Measurements from ENCODE around the gene LSM6.

The LSM6 gene

DNA sequence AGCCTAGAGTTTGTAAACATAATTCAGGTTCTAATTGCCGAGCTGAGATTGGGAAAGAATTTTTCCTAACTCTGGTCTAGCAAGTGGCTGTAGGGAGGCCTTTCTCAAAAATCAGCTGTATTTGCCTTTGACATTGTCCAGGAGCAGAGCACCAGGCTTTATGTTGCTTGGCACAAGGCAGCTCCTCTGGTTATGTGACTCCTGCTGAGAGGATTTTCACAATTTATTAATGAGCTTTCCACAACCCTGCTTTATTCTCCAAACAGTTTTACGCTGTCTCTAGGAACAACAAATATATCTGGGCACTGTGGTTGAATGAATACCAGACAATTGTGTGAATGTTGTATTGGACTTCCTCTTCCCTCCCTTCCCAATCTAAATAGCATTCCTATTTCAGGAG lies 14.9 kb downstream of the LSM6 start:
- no peak for DNase-seq

DNA sequence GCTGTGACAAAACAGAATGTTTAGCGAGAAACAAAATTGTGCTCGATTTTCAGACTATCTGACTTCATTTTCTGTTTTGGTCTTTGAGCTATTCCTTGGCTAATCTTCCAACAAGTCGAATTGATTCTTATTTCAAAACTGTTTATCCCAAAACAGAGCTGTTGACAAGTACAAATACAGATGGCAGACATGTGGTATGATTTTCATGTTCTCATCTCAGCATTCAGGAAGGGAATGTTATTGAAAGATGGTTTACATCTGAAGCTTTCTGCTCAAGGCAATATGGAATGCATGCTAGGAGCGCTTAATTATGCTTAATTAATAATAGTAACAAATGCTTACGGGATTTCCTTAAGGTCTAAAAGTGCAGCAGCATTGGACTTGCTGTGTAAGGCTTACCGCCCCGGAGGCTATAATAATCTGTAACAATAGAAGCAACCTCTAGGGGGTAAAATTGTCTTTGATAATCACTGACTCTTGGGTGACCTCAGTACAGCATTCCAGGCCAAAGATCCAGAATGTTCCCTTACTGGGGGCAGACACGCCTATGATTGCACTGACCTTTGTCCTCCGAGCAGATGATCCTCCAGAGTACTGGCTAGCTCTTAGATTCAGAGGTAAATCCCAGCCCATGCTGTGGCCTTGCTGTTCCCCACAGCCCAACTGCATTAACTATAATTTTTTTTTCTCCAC lies 16.4 kb downstream of the LSM6 start:
- no peak for DNase-seq

DNA sequence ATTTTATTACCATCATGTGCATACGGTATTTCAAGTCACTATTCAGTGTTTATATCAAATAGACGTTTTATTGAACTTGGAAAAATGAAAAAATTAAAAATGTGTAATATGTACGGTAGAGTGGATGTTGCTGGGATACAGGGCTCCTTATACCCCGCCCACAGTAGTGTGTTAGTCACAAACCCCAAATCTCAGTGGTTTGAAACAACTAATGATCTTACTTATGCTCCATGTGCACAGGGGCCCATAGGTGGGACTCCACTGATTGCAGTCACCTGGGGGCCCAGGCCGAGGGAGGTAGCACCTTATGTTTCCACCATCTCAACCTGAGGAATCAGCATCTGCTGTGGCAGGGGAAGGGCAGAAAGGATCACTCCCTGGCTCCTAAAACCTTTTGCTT lies 18.1 kb downstream of the LSM6 start:
- no peak for DNase-seq

DNA sequence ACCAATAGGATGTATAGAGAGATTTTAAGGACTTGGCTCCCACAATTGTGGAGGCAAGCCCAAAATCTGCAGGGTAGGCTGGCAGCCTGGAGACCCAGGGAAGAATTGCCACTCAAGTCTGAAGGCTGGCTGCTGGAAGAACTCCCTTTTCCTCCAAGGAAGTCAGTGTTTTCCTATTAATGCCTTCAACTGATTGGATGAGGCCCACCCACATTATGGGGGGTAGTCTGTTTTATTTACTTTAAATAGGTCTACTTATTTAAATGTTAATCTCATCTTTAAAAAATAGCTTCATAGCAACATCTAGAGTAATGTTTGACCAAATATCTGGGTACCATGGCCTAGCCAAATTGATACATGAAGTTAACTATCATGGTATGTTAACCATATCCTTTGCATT lies 18.7 kb downstream of the LSM6 start:
- no peak for DNase-seq

DNA sequence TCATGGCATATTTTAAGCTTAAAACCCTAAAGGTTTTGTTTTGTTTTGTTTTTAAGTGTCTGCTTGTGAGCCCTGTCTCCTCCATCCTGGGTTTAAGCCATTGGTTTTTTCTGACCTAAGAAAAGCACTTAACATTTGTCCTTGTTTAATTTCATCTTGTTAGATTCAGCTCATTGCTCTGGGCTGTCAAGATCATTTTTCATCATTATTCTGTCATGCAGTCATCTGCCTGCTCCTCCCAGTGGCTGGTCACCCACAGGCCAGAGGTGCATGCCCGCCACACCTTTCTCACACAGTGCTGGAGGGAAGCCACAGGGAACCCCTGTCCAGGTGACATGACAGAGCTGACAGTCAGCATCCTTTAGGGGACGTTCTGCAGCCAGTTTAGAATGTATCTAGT lies 27.1 kb downstream of the LSM6 start:
- DNase-seq, result no peak

DNA sequence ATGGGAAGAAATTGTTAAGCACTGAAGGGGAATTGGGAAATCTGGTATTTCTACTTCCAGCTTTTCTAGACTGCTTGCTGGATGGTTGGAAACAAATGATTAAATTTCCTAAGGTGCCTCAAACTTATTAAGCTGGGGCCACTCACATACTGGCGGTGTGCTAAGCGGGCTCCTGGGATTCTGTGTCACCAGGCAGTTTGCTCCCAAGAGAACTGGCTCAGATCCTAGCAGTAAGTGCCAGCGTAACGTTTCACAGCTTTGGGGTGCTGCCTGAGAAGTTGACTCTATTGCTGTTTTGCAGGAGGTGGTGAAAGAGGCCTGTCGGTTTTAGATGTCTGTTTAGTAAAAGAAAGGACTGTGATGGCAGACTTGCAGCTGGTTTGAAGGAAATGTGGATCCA lies 31.9 kb downstream of the LSM6 start:
- DNase-seq, result no peak

DNA sequence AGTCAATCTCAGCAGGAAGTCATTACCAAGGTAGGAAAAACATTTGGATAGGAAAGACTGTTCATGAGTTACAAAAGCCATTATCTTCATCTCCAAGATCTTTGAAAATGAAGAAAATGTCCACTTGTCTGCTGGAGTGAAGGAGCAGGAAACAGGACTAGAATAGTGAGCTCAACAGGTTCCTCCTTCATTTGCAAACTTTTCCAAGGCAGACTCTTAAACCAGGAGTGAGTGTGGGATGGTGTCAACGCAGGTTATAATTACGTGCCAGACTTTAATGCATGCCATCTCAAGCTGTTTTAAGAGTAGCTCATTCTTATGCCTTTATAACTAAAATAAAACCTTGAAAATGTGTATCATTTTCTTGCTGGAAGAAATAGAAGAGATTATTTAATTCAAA lies 35.4 kb downstream of the LSM6 start:
- no peak for DNase-seq

DNA sequence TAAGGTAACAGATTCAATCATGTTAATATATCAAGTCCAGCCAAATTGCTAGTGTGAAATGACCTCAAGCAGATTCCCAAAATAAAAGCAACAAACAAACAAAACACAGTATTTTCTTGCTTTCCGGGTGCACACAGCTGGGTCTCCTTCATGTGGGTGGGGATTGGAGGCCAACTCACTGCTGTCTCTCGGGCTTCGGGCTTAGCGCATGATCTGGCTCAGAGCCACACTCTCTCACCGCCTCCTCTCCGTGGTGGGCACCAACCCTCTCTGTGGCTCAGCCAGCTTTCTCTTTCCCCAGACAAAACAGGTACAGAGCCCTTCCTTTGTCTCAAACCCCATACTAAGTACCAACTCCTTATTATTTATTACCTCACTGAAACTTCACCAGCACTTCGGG lies 35.9 kb downstream of the LSM6 start:
- DNase-seq, result no peak

DNA sequence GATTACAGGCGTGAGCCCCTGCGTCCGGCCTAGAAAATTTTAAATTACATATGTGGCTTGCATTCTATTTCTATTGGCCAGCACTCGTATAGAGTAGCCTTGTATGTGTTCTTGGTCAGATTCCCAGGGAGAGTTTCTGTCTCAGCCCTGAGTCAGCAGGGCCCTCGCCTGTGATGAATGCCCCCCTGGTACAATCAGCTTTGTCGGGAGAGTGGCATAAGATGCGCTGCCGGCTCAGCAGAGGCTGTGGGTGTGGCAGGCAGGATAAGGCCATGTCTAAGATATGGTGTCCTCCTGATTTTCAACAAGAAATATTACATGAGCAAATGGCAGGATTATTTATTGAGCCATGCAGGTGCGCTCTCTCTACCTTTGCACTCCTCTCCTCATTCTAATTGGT lies 37.3 kb downstream of the LSM6 start:
- DNase-seq, result no peak

DNA sequence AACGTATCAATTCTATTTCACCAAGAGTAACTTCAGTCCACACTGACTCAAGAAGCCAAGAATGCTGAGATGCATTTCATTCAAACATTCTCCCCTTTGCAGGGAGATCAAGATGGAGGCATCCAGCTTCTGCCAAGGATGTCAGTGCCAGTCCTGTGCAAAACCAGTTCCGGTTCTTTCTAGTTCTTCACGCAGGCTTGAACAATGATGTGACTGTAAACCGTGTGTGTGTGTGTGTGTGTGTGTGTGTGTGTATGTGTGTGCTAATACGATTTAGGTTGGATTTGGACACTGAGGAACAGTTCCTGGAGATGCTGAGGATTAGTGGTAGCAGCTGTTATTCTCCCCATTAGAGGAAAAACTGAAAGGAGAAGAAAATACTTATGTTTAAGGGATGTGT lies 38.7 kb downstream of the LSM6 start, which contains the start of gene REELD1:
TSS of gene REELD1 (plus strand) at position 301 of the 400 bp plus-strand sequence. CDS start 2,415 bp downstream, outside the sequence.
- no peak for DNase-seq

DNA sequence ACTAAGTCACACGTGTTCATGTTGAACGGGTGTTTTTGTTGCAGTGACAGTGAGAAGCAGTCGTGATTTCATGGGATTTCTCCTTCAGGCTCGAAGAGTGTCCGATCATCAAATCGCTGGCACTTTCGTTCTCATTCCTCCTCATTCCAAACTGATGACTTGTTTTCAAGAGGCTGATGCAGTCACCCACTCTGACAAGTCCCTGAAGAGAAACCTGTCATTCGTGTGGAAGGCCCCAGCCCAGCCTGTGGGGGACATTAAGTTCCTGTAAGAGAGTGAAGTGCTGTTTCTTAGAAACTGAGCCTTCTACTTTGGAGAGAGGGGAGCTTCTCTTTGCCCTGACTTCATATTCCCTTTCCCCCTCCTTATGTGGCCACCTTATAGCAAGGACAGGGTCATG lies 46.8 kb downstream of the LSM6 start:
- no peak for DNase-seq

DNA sequence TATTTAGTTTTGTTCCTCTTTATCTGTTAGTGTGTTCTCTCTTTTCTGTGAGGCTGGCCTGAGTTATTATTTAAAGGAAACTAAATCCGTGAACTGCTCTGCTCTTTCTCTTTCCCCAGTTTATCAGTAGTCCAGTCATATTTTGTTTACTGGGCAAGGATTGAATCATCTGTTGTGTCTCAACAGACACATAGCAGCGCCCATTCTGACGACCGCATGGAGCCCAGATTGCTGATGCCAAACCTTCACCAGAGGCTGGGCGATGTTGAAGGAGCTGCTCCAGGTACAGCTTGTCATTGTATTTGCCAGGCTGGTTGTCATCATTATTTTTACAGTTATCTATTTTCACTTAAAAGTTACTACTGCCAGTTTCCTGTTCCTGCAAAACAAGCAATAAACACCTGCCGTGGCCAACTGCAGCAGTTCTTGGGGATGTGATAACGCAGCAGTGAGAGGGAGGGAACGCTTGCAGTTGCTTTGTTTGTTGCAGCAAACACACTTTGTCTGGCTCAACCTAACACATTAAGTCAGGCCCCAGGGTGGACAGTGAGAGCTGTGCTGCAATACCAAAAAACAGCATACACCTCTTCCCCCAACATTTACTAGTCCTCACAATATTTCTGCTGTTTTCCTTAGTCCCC lies 48.9 kb downstream of the LSM6 start:
- DNase-seq, result no peak

DNA sequence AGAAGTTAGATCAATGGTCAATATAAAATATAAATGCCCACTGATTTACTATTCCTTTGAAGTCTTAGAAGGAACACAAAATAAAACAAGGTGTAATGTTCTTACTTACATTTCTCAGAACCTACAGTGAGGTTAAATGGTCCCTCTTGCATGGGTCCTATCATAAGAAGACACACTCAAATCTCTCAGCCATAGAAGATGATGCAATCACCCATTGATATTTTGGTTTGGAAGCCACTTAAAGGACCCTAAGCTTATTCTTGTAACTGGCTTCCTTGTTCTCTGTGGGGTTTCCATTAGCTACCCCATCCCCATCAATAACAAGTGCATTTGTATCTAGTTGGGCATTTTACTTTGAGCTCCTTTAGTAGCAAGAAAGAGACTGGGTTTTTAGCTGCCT lies 53.9 kb downstream of the LSM6 start:
- no peak for DNase-seq

DNA sequence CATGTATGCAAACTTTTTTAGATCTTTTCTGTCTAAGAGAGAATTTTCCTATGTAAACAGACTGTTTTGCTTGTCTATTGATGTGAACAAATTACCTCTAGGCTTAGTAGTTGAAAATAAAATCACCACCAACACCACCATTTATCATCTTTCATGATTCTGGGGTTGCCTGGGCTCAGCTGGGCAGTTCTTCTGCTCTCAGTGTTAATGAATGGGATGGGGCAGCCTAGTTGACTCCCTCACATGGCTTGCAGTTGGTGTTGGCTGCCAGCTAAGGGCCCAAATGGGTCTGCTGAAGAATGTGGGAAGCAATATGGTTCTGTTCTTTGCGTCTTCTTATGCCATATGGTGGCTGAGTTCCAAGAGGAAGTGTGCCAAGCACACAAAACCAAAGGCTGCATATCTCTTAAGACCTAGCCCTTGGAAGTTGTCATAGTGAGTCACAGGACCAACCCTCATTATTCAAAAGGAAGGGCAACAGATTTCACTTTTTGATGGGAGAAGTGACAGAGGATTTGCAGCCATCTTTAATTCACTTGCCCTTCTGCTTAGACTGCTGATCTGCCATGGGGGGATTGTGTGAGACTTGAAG lies 56.7 kb downstream of the LSM6 start:
- DNase-seq, result no peak

DNA sequence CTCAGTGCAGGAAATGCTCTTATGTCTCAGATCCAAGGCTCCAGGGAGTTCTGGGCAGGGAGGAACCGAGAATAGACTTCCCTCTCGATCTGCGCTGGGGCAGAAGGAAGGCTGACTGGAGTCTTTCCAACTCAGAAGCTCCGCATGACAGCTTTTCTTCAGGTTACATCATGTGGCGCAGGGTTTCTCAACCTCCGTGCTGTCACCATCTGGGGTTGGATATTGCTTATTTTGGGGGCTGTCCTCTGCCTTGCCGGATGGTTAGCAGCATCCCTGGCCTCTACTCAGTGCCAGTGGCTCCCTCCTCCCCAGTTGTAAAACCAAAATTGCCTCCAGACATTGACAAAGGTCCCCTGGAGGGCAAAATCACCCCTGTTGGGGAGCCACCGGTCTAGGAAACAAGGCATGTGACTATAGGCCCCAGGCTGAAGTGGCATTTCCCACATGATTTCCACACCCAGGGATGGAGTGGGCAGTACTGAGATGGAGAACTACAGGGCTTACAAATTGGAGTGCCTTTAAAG lies 60.2 kb downstream of the LSM6 start:
- DNase-seq, result no peak

DNA sequence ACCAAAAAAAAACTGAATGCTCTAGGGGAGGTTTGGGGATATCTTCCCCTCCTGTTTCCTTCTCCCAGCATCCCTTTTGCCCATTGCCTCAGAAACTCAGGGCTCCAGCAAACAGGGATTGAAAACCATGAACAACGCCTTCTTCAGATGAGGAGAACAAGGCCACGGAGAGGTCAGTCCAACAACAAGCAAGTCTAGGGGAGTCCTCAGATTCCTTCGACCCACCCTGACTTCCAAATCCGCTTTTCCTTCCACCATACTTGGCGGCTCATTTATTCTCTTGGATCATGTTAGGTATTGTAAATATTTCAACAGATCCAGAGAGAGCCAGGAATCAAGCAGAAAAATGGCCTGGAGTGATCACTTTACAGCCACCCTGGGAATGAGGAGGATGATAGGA lies 60.7 kb downstream of the LSM6 start:
- DNase-seq, result no peak

DNA sequence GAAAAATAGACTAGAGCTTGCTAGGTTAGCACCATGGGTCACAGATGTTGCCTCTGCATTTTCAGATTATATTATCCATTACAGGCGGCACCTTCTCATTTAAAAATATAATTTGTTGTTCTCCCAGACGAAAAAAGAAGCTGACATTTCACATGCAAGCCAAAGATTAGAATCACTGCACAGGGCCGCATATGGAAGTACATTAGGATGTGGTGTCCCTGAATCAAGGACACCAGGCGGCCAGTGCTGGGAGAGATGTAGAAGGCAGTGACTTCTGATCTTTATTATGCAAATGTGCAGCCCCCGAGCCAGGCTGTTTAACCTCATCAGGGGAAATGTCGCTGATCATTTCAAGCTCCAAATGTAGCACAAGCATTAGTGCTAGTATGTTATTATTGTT lies 61.6 kb downstream of the LSM6 start:
- no peak for DNase-seq

DNA sequence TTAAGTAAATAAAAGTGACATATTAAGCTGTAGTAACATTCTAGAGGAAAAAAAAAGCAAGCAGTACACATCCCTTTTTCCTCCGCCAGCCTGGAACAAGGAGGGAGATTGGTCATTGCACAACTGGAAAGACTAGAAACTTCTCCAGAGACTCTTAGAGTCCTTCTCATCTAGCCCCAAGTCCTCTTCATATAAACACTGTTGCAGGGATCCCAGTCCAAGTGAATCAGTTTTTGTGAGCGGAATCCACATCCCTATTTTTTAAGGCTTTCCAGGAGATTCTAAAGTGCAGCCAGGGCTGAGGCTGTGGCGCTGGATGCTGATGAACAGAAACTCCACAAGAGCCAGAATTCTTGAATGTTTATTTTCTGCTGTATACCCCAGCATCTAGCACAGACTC lies 62.6 kb downstream of the LSM6 start:
- no peak for DNase-seq
